GM19397 (cell line): ENCODE measurements around the gene LRP1B.
A peak's percentile ranks its signal among the peaks of the same experiment; 100 is the strongest.

Experiments
- ATAC-seq: cut with Tn5 transposase; IDR thresholded peaks from one replicate; pipeline ENCODE4 v1.9.1; 2021; ENCODE audit warnings: mild to moderate bottlenecking, moderate library complexity; ENCODE audit not compliant: unreplicated experiment

Gene LRP1B

GRCh38 chr2:140786585-140786984, 1344.2 kb downstream of the LRP1B start:
- no peak for ATAC-seq

DNA sequence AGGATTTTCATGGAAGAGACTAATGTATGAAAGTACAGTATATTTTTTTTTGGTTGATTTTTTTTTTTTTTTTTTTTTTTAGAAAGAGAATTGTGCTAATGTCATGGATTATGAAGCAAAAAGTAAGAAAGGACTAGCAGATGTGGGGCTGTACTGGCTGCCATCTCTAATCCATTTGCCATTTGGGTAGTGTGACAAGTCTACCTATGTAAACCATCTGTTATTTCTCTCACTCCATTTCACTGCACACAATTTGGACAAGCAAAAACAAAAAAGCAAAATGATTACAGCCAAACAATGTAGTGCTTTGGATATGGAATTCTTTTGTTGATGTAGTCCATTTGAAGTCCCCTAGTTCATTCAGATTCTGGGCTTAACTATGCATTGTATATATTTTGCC, 1355.4 kb downstream of the LRP1B start:
- no peak for ATAC-seq

DNA sequence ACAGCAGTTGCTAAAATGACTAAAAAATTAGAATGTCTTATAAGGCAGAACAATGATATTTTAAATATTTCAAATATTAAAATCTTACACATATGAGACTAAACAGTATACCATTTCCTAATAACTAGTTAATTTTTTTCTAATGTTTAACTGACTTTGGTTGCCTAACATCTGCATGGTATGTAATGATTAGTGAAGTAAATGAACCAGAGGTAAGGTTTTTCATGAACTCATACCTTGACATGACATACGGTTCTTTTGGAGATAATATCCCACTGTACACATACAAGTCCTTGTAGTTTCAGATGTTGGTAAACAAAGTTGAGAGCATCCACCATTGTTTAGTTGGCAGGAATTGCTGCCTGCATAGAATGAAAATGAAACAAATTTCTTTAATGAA, 1360.2 kb downstream of the LRP1B start:
- ATAC-seq = no peak

DNA sequence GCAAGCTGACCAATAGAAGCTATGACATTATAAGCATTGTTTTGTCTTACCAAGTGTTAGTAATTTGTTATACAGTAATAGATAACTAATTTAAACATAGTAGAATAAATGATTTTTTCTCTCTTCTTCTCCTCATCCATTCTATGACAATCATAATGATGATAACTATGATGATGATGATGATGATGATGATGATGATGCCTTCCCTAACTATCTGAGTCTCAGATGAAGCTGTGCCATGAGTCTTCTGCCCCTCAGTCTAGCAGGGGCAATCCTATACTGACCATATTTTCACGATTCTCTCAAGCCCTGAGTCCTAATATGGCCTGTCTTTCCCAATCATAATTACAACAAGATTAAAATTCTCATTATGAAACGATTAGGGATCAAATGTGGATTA, 1369.0 kb downstream of the LRP1B start:
- ATAC-seq = no peak

- no peak for ATAC-seq
These were observed 1371.2 kb downstream of the LRP1B start for GRCh38 chr2:140759426-140760156.

DNA sequence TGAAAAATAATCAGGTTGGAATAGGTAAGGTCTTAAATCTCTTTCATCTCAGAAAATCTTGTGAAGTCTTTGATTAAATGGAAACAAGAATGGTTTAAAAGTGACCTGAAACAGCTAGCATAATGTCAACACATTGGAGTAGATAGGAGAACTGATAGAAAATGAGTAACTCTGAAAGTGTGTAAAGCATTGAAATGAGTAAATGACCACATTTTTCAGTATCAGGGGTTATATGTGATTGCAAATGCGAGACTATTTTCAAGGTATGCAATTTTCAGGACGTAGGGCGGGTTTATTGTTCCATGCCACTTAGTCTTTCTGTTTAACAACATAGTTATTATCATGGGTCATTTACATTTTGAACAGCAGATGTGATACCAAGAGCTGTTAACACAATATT, 1383.2 kb downstream of the LRP1B start:
- peak; percentile 74 for ATAC-seq

GRCh38 chr2:140747090-140747489, 1383.7 kb downstream of the LRP1B start:
- no peak for ATAC-seq

GRCh38 chr2:140744379-140744778, 1386.4 kb downstream of the LRP1B start:
- no peak for ATAC-seq

DNA sequence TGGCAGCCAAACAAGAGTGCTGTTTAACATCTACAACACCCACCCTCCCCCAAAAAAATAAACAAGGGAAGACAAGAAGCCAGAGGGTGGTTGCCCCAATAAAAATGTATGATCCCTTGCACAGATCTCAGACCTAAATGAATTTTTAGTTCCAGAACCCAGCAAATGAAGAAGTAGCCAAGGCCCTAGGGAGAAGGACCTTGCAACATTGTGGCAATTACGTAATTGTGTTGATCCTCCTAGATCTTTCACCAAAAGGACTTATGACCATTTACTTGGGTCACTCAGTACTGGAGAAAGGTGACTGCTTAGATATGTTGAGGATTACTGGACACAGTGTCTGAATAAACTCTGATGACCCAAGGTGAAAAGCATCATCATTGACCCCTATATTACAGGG, 1393.8 kb downstream of the LRP1B start:
- no peak for ATAC-seq

DNA sequence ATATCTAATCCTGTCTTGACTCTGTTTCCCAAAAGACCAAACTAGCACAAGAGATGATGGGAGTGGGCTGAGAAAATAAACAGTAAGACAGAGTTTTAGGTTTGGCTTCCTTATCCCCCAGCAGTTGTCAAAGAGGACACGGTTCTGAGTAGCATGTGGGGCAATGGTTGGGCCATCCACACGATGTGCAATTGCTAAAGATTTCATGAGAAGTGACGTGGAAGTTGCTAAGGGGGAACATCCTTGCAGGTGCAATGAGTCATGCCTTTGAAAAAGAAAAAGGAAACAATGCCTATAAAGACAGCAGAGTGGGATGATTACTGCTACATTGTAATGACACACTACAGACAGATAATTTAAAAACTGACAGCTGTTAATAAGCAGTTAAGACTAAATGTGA, 1395.8 kb downstream of the LRP1B start:
- no peak for ATAC-seq

DNA sequence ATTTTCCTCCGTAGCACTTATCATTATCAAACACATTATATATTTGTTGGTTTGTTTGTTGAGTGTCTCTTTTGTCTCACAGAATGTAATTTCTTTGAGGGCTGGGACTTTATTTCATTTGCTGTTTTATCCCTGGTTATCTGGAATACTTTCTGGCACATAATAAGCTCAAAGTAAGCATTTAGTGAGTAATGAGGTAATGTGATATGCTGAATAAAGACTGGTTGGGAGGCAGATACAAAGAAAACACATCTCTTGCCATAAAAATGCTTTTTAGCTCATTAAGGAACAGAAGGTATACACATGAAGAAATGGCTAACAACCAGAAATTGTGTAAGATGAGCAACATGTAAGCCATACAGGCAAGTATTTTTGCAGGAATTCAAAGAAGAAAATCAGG, 1411.8 kb downstream of the LRP1B start:
- ATAC-seq = no peak

- no peak for ATAC-seq
These were observed 1413.3 kb downstream of the LRP1B start for GRCh38 chr2:140717481-140717880.

DNA sequence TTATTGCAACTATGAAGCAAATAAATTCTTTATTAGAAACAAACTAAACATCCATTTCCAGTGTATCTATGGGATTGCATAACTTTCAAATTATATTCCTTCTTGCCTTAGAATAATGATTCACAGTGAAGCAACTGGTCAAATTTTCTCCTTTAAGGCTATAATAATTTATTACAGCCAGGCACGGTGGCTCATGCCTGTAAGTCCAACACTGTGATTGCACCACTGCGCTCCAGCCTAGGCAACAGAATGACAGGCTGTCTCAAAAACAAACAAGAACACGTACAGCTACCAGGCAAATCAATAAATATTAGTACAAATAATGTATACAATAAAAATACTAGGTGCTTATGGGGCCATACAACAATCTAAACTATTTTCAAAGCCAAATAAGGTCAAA, 1416.2 kb downstream of the LRP1B start:
- no peak for ATAC-seq

- no peak for ATAC-seq
These were observed 1418.9 kb downstream of the LRP1B start for GRCh38 chr2:140711867-140712266.

DNA sequence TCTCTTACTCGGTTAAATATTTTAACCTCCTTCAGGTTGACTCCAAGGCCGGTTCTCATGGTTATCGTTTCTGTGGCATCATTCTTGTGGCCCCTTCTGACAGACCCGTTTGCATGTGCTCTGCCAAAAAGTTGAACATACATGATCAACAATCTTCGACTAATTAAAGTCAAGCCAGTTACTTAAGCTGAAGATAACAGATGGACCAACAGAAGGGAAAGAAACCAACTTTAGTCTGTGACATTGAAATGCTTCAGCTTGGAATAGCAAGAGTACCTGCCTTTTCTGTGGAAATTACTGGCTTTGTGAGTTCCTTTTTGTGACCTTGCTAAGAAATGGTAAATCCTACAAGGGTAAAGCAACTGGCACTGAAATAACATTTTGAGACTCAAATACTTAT, 1429.1 kb downstream of the LRP1B start:
- no peak for ATAC-seq

- no peak for ATAC-seq
These were observed 1432.2 kb downstream of the LRP1B start for GRCh38 chr2:140698636-140699035.

- no peak for ATAC-seq
These were observed 1434.4 kb downstream of the LRP1B start for GRCh38 chr2:140696449-140696848.

- ATAC-seq = no peak
These were observed 1435.7 kb downstream of the LRP1B start for GRCh38 chr2:140695155-140695554.

DNA sequence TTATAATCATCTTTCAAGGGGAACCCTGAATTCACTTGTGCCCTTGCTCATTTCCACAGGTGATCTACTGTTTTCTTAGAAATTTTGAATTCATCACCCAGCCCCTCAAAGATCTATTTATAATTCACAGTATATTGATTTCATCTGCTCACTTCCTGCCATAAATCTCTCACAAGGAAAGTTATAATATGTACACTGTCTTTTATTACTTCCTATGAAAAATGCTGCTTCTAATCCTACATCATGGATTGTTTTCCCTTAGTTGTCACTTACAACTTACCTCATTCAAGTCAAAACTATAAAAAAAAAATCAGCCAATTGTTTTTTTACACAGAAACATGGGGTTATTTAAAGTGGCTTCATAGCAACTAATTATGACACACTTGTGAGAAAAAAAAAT, 1443.0 kb downstream of the LRP1B start:
- ATAC-seq = no peak

DNA sequence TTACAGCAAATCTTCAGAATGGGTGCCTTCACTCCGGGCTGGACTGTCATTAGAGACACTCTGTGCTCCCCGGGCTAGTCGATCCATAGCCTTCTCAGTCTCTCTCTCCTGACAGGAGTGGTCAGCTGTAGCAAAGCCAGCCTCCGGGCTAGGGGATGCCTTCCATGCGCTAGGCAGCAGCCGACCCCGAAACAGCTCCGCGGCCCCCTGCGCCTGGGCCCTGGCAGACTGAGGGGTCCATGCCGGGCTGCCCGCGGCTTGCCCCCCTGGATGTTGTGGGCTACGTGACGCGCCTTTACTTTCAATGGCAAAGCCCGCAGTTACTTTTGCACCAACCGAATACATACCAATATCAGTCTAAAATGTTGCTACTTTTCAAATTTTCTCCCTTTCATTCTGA, 1447.2 kb downstream of the LRP1B start:
- ATAC-seq = no peak

DNA sequence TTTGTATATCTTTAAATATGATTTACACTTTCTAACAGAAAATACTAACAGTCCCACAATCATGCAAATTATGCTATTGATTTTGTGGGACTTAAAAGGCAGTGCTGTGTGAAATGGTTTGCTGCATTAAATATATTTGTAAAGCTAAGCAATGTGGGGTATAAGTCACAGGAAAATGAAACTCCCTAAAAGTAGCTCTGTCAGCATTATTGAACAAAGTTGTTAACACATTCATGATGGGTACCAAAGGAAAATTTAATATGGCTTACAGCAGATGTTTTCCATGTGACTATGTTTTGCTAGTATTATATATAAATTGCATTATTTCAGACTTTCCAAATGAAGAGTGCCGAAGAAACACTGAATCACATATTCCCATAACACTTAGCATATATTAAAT, 1450.0 kb downstream of the LRP1B start:
- no peak for ATAC-seq

DNA sequence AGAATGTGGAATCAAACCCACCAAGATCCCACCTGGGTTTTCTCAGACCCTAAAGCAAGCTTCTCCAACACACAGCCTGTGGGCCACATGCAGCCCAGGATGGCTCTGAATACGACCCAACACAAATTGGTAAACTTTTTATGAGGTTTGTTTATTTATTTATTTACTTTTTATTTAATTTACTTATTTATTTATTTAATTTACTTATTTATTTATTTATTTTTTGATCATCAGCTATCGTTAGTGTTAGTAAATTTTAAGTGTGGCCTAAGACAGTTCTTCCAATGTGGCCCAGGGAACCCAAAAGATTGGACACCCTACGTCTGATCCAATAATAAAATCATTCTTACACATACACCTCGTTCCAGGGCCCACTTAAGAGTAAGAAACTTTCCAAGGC, 1451.1 kb downstream of the LRP1B start:
- no peak for ATAC-seq

GRCh38 chr2:140669911-140670310, 1460.9 kb downstream of the LRP1B start:
- no peak for ATAC-seq
